WTC11 (cell line): Measurements from ENCODE around the gene MED10. TPM values are rescaled to one million over a fixed set of nuclear protein-coding genes. Genes with fewer than 3 reads are reported as not detected.

Source experiments
- ATAC-seq: fragments of 200-7000 bp; cut with Tn5 transposase; 2 replicates; pipeline ENCODE4 v1.10.0; 2021; ENCODE audit warnings: mild to moderate bottlenecking, moderate library complexity
- Bru-seq: library from RNA; stranded (reverse); fragments of 400-500 nt; gene quantifications from one replicate; lab custom pipeline; 2021; lab: Mats Ljungman, UMichigan
- CTCF ChIA-PET: fragments of 300-600 bp; sonication (Branson Sonifier 250); formaldehyde crosslinking; loops from one replicate; lab custom pipeline; 2021; ENCODE audit warnings: antibody characterized with exemption; lab: Charles Lee
- POLR2A ChIA-PET: fragments of 350-600 bp; sonication (Branson Sonifier 250); formaldehyde crosslinking; loops from one replicate; lab custom pipeline; 2021; ENCODE audit warnings: antibody characterized with exemption; lab: Charles Lee
- DNase-seq: peaks from one replicate; pipeline ENCODE4 v3.0.0; 2021; ENCODE audit warnings: low spot score
- H3K27ac Mint-ChIP-seq: 2 replicates; pipeline ENCODE4 v1.8.0; 2021; ENCODE audit warnings: mixed read lengths
- H3K27me3 Mint-ChIP-seq: 2 replicates; pipeline ENCODE4 v1.8.0; 2021; ENCODE audit warnings: low read depth, mild to moderate bottlenecking, moderate library complexity, mixed read lengths
- H3K36me3 Mint-ChIP-seq: 2 replicates; pipeline ENCODE4 v1.8.0; 2021; ENCODE audit warnings: mixed read lengths
- H3K4me1 Mint-ChIP-seq: 2 replicates; pipeline ENCODE4 v1.8.0; 2022; ENCODE audit warnings: mixed read lengths
- H3K4me3 Mint-ChIP-seq: 2 replicates; pipeline ENCODE4 v1.8.0; 2021; ENCODE audit warnings: mild to moderate bottlenecking, moderate library complexity, mixed read lengths
- H3K9me3 Mint-ChIP-seq: 2 replicates; pipeline ENCODE4 v1.8.0; 2021; ENCODE audit warnings: mixed read lengths
- AFF4 ChIP-seq: sonication (generic); formaldehyde crosslinking; IDR thresholded peaks from 2 replicates; pipeline ENCODE4 v1.8.1; 2023; ENCODE audit warnings: mild to moderate bottlenecking, missing genetic modification reagents, borderline replicate concordance
- ARID4B ChIP-seq: sonication (generic); formaldehyde crosslinking; IDR thresholded peaks from 2 replicates; pipeline ENCODE4 v1.8.0; 2023; ENCODE audit warnings: missing genetic modification reagents, mild to moderate bottlenecking, borderline replicate concordance
- CTCF ChIP-seq: fragments of 200-600 bp; IDR thresholded peaks from 2 replicates; pipeline ENCODE4 v1.8.0; 2022; ENCODE audit warnings: antibody characterized with exemption
- ELF4 ChIP-seq: sonication (generic); formaldehyde crosslinking; IDR thresholded peaks from 2 replicates; pipeline ENCODE4 v1.8.1; 2022; ENCODE audit warnings: low read depth, mild to moderate bottlenecking, moderate library complexity, missing genetic modification reagents
- IRF2 ChIP-seq: sonication (generic); formaldehyde crosslinking; IDR thresholded peaks from 2 replicates; pipeline ENCODE4 v1.8.0; 2022; ENCODE audit warnings: low read depth, missing genetic modification reagents, borderline replicate concordance
- PRDM15 ChIP-seq: sonication (generic); formaldehyde crosslinking; IDR thresholded peaks from 2 replicates; pipeline ENCODE4 v1.8.0; 2022; ENCODE audit warnings: missing genetic modification reagents
- TP53 ChIP-seq: sonication (generic); formaldehyde crosslinking; IDR thresholded peaks from 2 replicates; pipeline ENCODE4 v1.8.1; 2023; ENCODE audit warnings: mild to moderate bottlenecking, missing genetic modification reagents
- ZNF232 ChIP-seq: sonication (generic); formaldehyde crosslinking; IDR thresholded peaks from 2 replicates; pipeline ENCODE4 v1.8.0; 2022; ENCODE audit warnings: mild to moderate bottlenecking, missing genetic modification reagents
- ZNF396 ChIP-seq: fragments of 250-450 bp; sonication (Bioruptor Pico); IDR thresholded peaks from 2 replicates; pipeline ENCODE4 v1.8.0; 2021; ENCODE audit warnings: mild to moderate bottlenecking, moderate library complexity, borderline replicate concordance
- ZNF423 ChIP-seq: fragments of 250-450 bp; sonication (Bioruptor Pico); IDR thresholded peaks from 2 replicates; pipeline ENCODE4 v2.1.2; 2022; ENCODE audit warnings: mild to moderate bottlenecking, moderate library complexity
- ZNF532 ChIP-seq: fragments of 250-450 bp; sonication (Bioruptor Pico); IDR thresholded peaks from 2 replicates; pipeline ENCODE4 v1.9.0; 2021; ENCODE audit warnings: mild to moderate bottlenecking, borderline replicate concordance
- ZNF671 ChIP-seq: fragments of 250-450 bp; sonication (Bioruptor Pico); IDR thresholded peaks from 2 replicates; pipeline ENCODE4 v1.8.0; 2021; ENCODE audit warnings: mild to moderate bottlenecking
- ZSCAN18 ChIP-seq: fragments of 250-450 bp; sonication (Bioruptor Pico); IDR thresholded peaks from 2 replicates; pipeline ENCODE4 v2.1.2; 2022; ENCODE audit warnings: mild to moderate bottlenecking, moderate library complexity
- long read RNA-seq, 3 experiments: library from RNA in 1 of 3; library from capped mRNA in 1 of 3; library from polyadenylated mRNA in 1 of 3; unstranded in 2 of 3; stranded (forward) in 1 of 3; transcript quantifications; one replicate each; pipeline ENCODE4 v2.0.0, GENCODE V29; 2021
- total RNA-seq: library from RNA; stranded (reverse); gene quantifications from 3 replicates; pipeline ENCODE4 v1.2.3, GENCODE V29; 2021

Gene MED10
- 15.7 to 17.9 TPM (median 17.2 TPM) in 3 replicates for total RNA-seq
- Bru-seq, nascent RNA, result percentile 95 among the genes with signal in this experiment
- long read RNA-seq, experiment 1, transcript MED10-201 (4 exons, 1,141 nt), result major isoform, 74 of 84 reads
- long read RNA-seq, experiment 1, partial matches to known transcripts, result 2 of 84 reads
- long read RNA-seq, experiment 1, other reads (novel, unspliced or antisense), result 5 of 84 reads
- long read RNA-seq, experiment 2, transcript MED10-201 (4 exons, 1,141 nt), result major isoform, 21 of 26 reads
- long read RNA-seq, experiment 2, partial matches to known transcripts, result 0 of 26 reads
- long read RNA-seq, experiment 2, other reads (novel, unspliced or antisense), result 5 of 26 reads
- long read RNA-seq, experiment 3, transcript MED10-201 (4 exons, 1,141 nt), result major isoform, 174 of 175 reads
- long read RNA-seq, experiment 3, partial matches to known transcripts, result 1 of 175 reads
- long read RNA-seq, experiment 3, other reads (novel, unspliced or antisense), result 0 of 175 reads

GRCh38 chr5:6377905-6378765 lies at the start of gene MED10:
Gene MED10 (minus strand): TSS chr5:6378547. CDS start chr5:6378483, 64 bp downstream.
- DNase-seq, result peak; percentile 97
- POLR2A ChIA-PET, result interaction anchor here (0.9 to 1.0 kb wide), 2 partner anchors 11 to 18 kb away, joined by 3 to 6 read pairs; no protein-coding TSS in a partner anchor
- Mint-ChIP-seq H3K4me3 (peak within 1 kb of the TSS; percentile 96), H3K27me3 (no peaks in the 10 kb centered on the region; the same call in 1 of the 2 replicates), H3K9me3 (no peaks in the 10 kb centered on the region), H3K27ac (peak within 1 kb of the TSS; percentile 90), H3K36me3 (peaks cover 33% of the 10 kb centered on the region), H3K4me1 (peaks cover 18% of the 10 kb centered on the region)
- CTCF ChIA-PET, result interaction anchor here (0.6 to 1.3 kb wide), 9 partner anchors 8 to 883 kb away, joined by 3 to 17 read pairs (median 3); no protein-coding TSS in a partner anchor
- peak; percentile 99 for ATAC-seq
- peak; percentile 61; the same call in 1 of the 2 replicates for TF ChIP-seq ZNF232 (CRISPR knock-in tag)
- no peak for TF ChIP-seq ZNF671
- no peak for TF ChIP-seq AFF4
- TF ChIP-seq CTCF, result no peak
- peak; percentile 86; the same call in 1 of the 2 replicates for TF ChIP-seq ARID4B (CRISPR knock-in tag)
- no peak for TF ChIP-seq ZSCAN18 (CRISPR knock-in tag)
- TF ChIP-seq TP53 (CRISPR knock-in tag), result no peak
- no peak for TF ChIP-seq ZNF396
- TF ChIP-seq IRF2 (CRISPR knock-in tag), result no peak
- no peak for TF ChIP-seq PRDM15 (CRISPR knock-in tag)
- no peak for TF ChIP-seq ZNF532
- no peak for TF ChIP-seq ELF4 (CRISPR knock-in tag)
- no peak for TF ChIP-seq ZNF423
